ENCODE results near the gene STPG1.
A peak's percentile ranks its signal among the peaks of the same experiment; 100 is the strongest.

STPG1 gene

DNA sequence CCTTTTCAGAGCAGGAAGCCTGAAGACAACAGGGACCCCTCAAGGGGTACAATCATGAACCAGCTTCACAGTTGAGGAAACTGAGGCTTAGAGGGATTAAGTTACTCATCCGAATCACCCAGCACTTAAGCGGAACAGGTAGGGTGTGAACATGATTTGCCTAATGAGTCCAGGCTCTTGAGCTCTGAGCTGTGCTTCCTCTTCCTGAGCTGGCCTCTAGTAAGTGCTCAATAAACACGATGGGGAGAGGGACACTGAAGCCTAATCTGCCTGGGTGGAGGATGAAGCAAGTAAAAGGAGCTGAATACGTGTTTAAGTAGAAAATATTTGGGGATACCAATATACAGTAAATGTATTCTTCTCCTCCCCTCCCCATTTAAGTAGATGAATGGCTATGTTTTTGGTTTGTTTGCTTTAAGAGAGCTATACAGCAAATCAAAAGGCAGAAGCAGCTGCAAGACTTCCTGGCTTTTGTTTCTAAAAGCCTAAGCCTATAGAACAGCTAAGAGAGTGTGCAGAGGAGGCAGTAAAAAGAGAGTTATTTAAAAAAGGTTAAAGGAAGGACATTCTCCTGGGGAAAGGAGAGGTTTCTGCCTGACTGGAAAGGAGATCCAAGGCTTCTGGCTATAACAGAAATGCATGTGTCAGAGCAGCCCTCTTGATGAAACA lies 20.5 kb downstream of the STPG1 start:
- no peak for DNase-seq (ENCODE audit: low spot score)

DNA sequence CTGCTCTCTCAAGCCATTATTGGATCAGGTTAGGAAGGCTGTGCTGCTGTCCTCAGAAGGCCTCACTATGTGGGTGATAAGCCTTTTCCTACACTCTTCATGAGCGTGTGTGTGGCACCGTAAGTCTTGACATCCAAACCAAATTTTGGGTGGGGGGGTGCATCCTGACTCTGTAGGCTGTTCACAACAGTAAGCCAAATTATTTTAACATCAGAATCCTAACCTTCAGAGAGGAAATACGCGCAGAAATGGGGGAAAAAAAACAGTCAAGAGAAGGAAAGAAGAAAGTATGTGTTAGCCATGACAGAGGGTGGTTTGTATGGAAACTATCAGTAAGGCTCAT lies 21.0 kb downstream of the STPG1 start:
- DNase-seq (ENCODE audit: low spot score) = no peak

DNA sequence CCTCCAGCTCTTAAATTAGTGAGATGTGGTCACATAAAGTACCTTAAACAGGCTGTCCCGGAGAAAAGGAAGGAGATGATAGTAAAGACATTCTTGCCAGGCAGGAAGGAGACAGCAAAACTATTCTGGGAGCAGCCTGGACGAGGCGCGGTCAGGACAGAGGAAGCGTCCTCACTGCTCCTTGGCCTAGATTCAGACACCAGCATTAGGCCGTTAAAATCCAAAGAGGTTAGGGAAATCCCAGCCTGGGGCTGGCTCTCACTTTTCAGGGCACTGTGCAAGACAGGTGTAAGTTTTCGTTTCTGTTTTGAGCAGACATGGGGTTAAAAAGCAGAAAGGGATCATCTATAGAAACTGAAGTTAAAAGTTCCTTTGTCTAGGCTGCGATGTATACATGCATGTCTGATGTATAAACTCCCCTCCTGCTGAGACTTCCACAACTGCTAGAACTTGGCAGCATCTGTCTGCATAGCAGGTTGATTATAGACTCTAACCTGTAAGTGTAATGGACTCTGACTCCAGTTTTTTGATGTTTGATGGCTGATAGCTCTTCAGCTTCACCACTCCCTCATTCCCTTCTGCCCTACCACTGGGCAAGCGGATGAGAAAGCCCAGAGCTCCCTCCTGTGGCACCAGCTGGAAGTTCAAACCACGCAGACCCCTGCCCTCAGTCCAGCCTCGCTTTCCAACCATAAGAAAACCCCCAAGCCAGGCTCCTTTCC lies 21.5 kb downstream of the STPG1 start:
- peak; percentile 49 for DNase-seq (ENCODE audit: low spot score)

DNA sequence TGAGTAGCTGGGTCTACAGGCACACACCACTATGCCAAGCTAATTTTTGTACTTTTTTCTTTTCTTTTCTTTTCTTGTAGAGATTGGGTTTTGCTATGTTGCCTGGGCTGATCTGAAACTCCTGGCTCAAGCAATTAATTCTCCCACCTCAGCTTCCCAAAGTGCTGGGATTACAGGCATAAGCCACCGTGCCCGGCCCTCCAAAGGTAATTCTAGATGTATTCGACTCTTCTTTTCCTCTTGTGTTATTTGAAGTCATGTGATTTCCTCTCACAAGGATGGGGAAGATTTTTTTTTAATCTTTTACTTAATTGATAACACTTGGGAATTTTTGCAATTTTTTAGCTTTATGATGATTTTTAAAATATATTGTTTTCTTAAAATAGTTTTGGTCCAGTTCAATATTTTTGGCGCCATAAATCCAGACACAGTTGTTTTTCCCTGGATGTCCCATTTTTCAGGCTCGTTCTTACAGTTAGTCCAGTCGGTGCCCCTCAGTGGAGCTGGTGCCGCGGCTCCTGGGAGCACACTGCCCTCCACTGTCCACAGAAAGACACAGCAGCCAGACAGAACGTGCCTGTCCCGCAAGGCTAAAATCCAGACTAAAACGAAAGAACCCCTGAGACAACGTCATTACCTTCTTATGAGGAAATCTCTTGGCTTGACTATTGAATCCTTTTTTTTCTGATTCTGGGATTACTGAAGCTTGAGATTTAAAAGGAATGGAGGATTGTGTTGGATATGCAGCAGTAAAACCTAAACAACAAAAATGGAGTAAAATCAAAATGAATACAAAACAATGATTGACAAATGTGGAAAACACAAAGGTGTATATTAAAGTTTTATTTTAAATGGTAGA lies 22.4 kb downstream of the STPG1 start:
- peak; percentile 83 for DNase-seq (ENCODE audit: low spot score)

DNA sequence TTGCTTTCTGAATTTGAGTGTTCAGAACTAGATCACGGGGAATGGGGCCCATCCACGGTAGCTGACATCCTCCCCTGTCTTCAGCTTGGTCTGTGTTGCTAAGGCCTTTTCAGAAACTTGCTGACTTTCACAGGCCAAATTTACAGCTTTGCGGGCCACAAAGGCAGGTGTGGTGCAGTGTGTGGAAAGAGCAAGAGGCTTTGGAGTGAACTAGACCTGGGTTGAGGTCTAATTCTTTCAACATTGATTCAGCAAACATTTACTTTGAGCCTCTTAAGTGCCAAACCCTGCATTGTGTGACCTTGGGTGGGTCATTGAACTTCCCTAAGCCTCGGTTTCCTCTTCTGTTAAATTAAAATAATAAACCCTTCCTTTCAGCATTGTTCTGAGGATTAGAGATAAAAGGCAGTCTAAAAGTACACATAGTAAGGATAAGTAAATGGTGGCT lies 24.3 kb downstream of the STPG1 start:
- no peak for DNase-seq (ENCODE audit: low spot score)

DNA sequence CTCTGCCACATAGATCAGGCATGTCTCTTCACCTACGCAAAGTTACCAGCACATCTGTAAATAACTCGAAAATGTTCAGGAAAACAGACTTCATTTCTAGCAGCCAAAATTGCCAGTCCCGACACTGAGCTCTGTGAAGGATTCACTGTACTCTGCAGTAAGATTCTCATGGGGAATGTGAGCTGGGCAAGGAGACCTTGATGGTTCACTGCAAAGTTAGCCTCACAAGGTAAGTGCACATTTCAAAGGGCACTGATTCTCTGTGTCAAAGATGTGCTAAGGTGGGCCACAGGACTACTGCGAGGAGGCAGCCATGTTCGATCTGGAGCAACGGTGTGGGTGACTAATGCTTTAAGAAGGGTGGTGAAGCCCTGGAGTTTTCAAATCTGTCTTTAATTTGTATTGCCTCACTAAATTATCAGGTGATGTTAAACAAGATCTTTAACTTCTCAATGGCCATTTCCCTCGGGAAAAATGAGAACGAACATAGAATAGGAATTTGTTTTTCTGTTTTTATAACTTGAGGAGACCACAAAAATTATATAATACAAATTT lies 25.2 kb downstream of the STPG1 start:
- DNase-seq (ENCODE audit: low spot score) = no peak

DNA sequence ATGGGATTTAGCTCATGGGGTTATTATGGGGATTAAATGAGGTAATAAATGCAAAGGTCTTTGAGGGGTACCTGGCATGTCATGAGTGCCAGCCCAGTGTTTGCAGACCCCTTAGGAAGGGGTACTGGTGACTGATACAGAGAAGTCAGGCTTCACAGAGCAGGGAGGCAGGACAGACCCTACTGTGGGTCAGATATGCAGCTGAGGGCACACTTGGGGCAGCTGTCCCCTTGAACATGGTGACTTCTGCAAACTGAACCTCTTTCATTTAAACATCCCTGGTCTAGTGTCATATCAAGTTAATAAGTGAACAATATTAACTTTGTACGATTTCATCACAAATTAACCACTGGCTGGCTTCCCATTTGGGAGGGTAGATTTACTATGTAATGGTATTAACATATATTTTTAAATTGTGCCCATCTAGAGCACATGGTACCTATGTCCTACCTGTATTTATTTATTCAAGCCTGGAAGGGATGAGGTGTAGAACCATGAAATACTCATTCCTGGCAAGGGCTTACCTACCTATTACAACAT lies 25.9 kb downstream of the STPG1 start:
- DNase-seq (ENCODE audit: low spot score) = no peak

DNA sequence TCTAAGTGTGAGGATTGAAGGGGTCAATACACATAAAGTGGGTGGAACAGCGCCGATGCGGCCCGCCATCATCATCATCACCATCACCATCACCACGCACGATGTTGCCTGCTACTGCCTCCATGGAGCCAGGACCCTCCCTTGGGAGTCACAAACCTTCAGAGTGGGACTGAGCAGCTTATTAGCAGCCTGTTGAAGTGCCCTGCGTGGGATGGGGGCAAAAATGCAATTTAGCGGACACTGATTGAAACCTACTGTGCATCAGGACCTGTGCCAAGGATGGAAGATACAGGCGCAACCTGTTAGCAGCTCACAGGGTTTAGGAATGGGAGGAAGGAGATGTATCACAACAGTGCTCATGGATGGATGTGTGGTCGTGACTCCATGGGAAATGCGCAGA lies 26.7 kb downstream of the STPG1 start:
- DNase-seq (ENCODE audit: low spot score) = no peak

DNA sequence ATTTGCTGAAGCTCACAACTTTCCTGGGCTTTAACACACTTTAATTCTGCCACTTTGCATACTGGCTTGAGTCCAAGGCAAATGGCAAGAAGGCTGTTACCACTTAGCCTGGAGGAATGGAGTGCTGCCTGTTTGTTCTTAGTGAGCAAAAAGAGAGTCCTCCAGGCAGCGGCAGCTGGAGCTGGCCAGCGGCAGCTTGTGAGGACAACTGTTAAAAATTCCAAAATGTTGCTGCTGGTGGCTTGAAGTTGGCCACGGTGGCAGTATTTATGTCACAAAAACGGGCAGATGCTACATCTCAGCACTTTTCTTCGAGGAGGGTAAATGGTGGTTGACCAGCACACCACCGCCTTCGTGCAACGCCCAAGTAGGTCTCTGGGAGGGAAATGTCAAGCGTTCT lies 27.3 kb downstream of the STPG1 start:
- DNase-seq (ENCODE audit: low spot score) = no peak

DNA sequence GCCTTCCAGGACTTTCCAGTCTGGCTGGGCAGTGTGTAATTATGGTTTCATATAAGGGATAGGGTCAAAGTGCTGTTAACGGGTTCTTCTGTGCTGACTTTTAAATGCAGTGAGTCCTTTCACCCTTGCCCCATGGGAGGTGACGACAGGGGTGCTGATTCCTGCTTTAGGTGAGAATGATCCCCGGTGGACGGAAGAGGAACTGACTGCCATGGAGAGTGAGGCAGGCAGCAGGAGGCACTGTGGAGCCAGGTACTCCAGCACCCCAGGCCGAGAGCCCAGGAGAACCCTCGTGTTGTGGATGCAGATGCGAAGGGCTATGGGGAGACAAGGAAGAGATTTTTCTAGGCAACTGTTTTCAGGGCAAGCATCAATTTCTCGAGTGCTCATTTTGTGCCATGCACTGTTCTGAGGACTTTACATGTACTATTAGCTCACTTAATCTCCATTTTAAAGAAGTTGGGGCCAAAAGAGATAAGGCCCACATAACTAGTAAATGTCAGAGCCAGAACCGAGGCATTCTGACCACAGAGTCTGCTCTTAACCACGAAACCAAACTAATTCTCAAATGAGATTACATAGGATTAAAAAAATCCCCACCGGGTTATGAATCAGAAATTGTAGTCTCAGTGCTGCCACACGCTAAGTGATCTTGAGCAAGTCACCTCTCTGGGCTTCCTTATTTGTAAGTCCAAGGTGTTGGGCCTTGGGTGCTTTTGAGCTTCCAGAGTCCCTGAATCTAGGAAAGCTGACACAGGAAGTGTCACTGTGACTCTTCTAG lies 28.2 kb downstream of the STPG1 start:
- no peak for DNase-seq (ENCODE audit: low spot score)

DNA sequence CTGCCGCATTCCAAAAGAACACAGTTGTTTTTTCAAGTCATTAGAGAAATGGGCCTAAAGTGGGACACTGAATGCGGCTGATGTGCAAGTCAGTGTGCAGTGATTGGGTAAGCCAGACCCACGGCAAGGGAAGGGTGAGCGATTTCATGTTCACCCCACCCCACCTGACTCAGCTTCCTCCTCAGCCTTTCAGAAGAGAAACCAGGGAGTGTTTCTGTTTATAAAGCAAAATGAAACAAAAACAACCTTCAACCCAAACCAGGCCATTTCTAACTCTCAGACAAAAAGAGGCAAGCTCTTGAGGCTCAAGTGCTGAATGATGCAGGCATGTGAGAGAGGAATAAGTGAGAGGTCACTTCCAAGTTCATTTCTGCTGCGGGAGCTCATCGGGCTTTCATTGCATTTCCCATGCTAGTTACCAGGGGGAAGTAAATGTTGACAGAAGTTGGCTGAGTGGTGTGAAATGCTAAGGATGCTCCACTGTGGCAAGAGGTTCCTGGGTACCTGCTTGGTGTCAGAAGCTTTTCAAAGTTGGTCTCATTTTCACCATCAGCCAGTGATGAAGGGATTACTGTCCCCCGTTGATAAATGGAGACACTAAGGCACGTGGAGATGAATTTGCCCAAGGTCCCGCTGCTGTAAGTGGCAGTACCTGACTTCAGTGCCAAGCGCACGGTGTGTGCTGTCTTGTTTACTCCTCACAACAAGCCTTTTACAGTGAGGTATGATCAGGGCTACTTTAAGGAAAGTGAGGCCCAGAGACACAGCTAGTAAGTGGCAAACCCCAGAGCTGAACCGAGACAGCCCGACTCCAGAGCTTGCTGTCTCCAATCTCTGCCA lies 29.1 kb downstream of the STPG1 start:
- DNase-seq (ENCODE audit: low spot score) = peak; percentile 66

DNA sequence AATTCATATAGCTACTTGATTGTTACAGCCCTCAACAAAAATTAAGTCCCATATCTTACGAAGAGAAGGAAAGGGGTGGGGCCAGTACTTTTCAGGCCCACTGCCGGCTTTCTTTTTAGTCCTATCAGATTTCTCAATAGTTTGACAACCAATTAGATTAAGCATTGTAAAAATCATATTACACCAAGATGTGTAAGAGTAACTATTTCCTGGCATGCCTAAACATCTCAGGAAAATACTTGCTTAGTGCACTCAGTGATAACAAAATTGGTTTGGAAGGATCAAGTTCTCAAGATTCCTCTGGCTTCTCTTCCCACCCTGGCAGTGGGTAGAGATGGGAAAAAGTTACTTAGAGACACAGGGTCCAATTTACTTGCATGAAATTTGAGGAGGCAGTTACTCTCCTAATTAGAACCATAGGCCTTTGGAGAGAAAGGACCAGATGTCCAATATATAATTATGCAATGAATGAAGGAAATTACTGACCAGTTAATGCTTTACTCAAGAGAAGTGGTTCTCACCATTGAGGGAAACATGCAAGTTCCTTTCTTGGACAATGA lies 30.1 kb downstream of the STPG1 start:
- no peak for DNase-seq (ENCODE audit: low spot score)

DNA sequence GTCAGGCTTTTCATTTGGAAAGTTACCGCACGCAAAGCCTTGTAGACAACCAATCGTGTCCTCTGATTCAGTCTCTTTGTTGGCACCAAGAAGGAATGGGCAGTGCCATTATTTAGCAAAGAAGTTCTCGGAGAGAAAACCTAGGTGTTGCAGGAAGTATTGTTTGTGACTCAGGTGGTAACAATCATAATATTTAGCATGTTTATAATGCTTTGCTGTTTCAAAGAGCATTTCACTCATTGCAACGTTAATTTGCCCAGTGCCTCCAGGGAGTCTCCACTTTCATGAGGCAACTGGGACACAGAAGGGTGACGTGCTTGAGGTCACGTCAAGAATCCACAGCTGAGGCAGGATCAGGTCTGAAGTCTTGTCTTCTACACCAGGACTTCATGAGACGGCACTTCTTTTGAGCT lies 31.4 kb downstream of the STPG1 start:
- no peak for DNase-seq (ENCODE audit: low spot score)

DNA sequence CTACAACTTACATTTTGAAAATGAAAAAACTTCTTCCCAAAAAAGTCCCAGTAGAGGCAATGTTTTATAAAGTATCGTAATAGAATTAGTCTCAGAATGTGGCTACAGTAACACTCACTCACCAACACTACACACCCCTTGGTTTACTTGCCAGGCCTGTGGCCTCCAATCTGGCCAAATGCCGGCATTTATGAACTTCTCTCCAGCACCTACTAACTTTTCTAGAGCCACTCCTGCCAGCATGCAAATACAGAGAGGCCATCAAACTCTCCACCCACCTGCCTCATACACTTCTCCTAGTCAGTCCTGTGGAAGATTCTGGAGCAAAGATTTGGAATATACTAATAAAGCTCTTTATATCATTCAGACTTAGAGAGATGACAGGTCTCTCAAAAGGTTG lies 32.3 kb downstream of the STPG1 start:
- DNase-seq (ENCODE audit: low spot score) = no peak

DNA sequence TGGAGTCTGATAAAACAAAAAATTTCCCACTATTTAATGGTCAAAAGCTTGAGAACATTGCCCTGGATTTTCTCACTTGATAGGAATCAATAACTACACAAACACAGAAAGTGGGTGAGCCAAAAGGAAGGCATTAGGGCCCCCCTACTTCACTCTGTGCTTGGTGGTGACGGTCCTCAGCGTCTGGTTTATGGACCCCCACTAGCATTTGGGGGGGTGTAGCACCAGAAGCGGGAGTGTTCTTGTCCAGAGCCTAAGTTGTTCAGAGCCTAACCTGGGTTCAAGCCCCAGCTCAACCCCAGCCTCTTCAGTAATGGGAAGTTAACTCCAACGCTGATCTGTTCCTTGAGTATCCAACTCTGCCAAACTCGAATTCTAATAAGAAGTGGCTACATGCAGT lies 33.1 kb downstream of the STPG1 start:
- no peak for DNase-seq (ENCODE audit: low spot score)

DNA sequence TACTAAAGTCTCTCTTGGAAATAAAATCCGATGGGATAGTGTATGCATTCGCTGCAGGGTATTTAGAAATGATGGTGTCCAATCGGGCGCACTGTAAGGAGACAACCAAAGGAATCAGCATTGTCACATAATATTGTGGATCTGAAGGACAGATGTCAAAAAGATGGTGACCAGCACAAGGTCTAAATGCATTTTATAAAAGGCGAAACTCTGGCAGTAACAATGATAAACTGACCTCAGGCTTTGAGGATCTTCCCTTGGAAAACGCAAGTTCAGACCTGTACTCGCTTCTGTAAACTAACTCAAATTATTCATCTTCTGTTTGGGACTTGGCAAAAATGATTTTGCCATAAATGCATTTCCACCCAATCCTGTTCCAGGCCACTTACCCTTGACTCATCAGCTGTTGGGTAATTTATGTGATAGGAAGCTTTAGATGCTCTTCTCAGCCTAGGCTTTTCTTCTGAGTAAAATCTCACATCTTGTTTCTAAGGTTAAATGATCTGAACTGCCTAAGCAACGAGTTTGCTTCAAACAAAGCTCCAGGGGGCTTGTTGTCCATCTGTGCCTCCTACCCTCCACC lies 33.8 kb downstream of the STPG1 start:
- DNase-seq (ENCODE audit: low spot score) = peak; percentile 55

DNA sequence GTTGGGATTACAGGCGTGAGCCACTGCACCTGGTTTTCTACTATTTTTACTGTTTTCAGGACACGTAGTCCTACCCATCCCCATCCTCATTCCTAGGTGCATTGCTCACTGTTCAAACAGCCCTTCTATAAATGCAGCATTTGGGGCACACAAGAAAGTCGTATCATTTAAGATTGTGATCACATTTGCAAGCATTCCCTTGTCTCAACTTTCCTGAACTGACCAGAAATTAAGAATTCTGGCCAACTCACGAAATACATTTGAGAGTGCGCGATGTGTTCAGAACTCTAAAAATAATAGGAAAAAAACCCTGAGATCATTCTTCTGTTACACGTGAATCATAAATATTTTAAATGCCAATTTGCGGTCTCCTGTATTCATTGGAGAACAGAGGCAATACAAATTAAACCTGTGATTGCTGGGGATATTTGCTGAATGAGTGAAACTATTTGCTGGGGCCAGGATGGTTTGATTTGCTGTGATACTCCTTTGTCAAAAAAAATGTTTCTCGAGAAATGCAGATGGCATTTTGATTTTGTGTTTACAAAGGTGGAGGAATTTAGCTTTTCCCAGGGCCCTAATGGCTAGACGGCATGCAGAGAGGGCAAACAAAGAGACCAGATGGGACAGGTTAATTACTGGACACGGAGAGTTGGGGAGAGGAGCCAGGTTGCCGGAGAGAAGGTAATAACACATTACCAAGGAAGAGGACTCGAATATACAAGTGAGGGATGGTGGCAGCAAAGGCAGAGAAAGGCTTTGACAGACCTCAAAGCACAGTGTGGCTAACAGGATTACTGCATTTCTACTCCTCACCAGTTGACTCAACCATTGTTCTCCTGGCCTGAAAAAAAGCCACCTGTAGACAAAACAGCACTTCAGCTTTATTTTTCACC lies 38.4 kb downstream of the STPG1 start:
- DNase-seq (ENCODE audit: low spot score) = no peak

DNA sequence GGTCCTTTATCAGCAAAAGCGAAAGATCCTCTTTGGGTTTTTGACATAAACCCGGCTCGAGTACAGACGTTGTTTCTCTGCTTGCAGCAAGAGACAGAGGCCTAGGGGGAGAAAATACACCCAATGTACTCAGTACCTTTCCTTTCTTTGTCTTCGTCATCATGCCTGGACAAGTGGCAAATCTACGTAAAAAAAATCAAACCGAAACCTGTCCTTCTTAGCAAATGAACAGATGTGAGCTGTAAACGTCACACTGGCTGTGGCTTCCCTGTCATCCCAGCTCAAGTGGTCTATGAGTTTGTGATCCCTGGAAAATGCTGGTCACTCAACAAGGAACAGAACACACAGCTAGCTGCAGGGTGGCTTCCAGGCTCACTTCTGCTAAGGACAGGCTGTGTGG lies 39.9 kb downstream of the STPG1 start:
- no peak for DNase-seq (ENCODE audit: low spot score)

DNA sequence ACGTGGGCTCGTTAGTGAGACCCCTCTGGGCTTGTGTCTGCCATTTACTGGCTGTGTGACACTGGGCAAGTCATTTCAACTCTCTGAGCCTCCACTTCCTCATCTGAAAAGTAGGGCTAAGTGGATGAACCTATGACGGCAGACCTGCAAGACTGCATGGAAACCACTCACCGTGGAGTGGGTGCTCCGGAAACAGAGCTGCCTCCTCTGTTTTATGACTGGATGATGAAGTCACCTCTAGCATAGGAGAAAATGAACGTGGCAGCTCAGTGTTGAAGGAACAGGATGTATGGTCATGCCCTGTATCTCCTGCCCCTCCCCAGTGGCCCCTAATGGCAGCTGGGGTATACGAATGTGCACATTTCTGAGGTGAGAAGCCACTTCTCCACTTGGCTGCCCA lies 40.5 kb downstream of the STPG1 start:
- DNase-seq (ENCODE audit: low spot score) = no peak
